Kidney (tissue), 14 donors: ENCODE results near the gene GBA3. TPM values are rescaled to one million over a fixed set of nuclear protein-coding genes. Genes with fewer than 3 reads are reported as not detected.

Experiments used
- DNase-seq, 5 donors: peaks; one replicate each; pipeline ENCODE4 v3.0.0-alpha.2; 2013 to 2020
- FAIRE-seq: peaks from 2 replicates; lab custom pipeline; 2012; peaks lifted over from hg19 to GRCh38; lab: Jason Lieb, UNC
- H3K27ac ChIP-seq, 2 donors: one replicate each; pipeline ENCODE4 v1.7.0; 2013; ENCODE audit warnings: low read depth in 2 of 2, low read length in 2 of 2, inconsistent platforms in 1 of 2
- H3K27me3 ChIP-seq: one replicate; pipeline ENCODE4 v1.7.1; 2013; ENCODE audit warnings: low read length, inconsistent platforms; ENCODE audit not compliant: control insufficient read depth, insufficient read depth
- H3K36me3 ChIP-seq, 3 donors: one replicate each; pipeline versions ENCODE4 v1.7.0 to v1.7.1; 2013; ENCODE audit warnings: low read length in 3 of 3, control low read depth in 1 of 3, inconsistent platforms in 1 of 3; ENCODE audit not compliant: insufficient read depth in 3 of 3, control insufficient read depth in 2 of 3
- H3K4me1 ChIP-seq, 3 donors: one replicate each; pipeline versions ENCODE4 v1.7.0 to v1.7.1; 2013; ENCODE audit warnings: low read length in 3 of 3, inconsistent platforms in 1 of 3, low read depth in 1 of 3; ENCODE audit not compliant: control insufficient read depth in 2 of 3, insufficient read depth in 2 of 3
- H3K4me3 ChIP-seq, 3 donors: one replicate each; pipeline versions ENCODE4 v1.7.0 to v1.8.1; 2013; ENCODE audit warnings: low read length in 3 of 3, control low read depth in 1 of 3, inconsistent platforms in 1 of 3
- H3K9ac ChIP-seq, 3 donors: one replicate each; pipeline versions ENCODE4 v1.7.0 to v1.7.1; 2013; ENCODE audit warnings: low read length in 3 of 3, control low read depth in 1 of 3, inconsistent platforms in 1 of 3
- H3K9me3 ChIP-seq, 3 donors: one replicate each; pipeline versions ENCODE4 v1.7.0 to v1.7.1; 2013; ENCODE audit warnings: low read length in 3 of 3, control low read depth in 1 of 3, inconsistent platforms in 1 of 3; ENCODE audit not compliant: control insufficient read depth in 2 of 3, insufficient read depth in 1 of 3
- intact Hi-C: fragments of 100-400 bp; cut with DNase I; formaldehyde crosslinking; loops from one replicate; pipeline ENCODE4 v1.11.1; 2022
- polyA plus RNA-seq: library from polyadenylated mRNA; stranded (reverse); fragments of 350-450 nt; fragmentation: Illumina TruSeq; extraction: RNeasy Lipid Tissue Mini Kit (QIAGEN cat#74804); gene quantifications from one replicate; pipeline ENCODE4 v1.2.3, GENCODE V29; 2014; ENCODE audit warnings: low read depth, low replicate concordance; ENCODE audit not compliant: insufficient read depth
- total RNA-seq: library from RNA; stranded (reverse); fragmentation: NEBNext Ultra II Directional; extraction: Animal tissue kit (Norgen Biotek cat#: 25700); gene quantifications from one replicate; pipeline ENCODE4 v1.2.1, GENCODE V29; 2021
- TF ChIP-seq, protein P1 (sequence below): IDR thresholded peaks from 3 replicates; pipeline ENCODE4 v1.5.1; 2012; ENCODE audit warnings: mild to moderate bottlenecking, moderate library complexity, borderline replicate concordance; ENCODE audit not compliant: insufficient read depth; ENCODE audit errors: extremely low read depth
- donor health status: control.
- donor health status: control.
- donor health status: control.
- donor health status: control.
- donor health status: control.
- donor health status: DM: yes; HTN: yes; CAD: no.
- donor health status: Normal renal cell carcinoma (clear cell type).

GBA3 gene
- total and polyA plus RNA-seq, 2 donors from 2014 or later, result 40.9 to 59.0 TPM

DNA sequence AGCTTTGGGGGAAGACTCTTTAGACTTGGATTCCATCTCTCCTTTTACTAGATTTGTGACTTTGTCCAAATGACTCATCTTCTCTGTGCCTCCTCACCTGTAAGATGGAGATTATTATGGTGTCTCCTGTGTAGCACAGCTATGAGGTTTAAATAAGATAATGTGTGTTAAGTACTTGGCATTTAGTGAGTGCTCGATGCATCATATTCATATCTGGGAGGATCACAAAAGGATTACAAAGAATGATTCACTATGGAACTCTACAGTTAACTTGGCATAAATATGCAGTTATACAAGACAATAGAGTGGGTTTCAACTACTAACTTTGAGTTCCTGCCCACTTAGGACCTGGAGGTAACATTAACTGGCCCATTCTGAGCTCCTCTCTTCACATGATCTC is 2.3 kb downstream of the GBA3 start:
- Histone ChIP-seq H3K36me3 (no peaks in the 10 kb centered on the region), H3K4me1 (peaks cover 0 to 5% (median 0%) of the 10 kb centered on the region in 3 donors), H3K27me3 (no peaks in the 10 kb centered on the region), H3K4me3 (peak overlapping the region in 1 of 3 donors; percentile 56), H3K9me3 (no peaks in the 10 kb centered on the region), H3K9ac (no peak overlapping the region), H3K27ac (no peak overlapping the region)
- FAIRE-seq, result no peak
- intact Hi-C loops, result loop anchor here (10.0 kb wide), 1 partner anchor 910 kb away; no protein-coding TSS in a partner anchor
- no peak for DNase-seq
- TF ChIP-seq, protein P1, sequence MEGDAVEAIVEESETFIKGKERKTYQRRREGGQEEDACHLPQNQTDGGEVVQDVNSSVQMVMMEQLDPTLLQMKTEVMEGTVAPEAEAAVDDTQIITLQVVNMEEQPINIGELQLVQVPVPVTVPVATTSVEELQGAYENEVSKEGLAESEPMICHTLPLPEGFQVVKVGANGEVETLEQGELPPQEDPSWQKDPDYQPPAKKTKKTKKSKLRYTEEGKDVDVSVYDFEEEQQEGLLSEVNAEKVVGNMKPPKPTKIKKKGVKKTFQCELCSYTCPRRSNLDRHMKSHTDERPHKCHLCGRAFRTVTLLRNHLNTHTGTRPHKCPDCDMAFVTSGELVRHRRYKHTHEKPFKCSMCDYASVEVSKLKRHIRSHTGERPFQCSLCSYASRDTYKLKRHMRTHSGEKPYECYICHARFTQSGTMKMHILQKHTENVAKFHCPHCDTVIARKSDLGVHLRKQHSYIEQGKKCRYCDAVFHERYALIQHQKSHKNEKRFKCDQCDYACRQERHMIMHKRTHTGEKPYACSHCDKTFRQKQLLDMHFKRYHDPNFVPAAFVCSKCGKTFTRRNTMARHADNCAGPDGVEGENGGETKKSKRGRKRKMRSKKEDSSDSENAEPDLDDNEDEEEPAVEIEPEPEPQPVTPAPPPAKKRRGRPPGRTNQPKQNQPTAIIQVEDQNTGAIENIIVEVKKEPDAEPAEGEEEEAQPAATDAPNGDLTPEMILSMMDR, result no peak

DNA sequence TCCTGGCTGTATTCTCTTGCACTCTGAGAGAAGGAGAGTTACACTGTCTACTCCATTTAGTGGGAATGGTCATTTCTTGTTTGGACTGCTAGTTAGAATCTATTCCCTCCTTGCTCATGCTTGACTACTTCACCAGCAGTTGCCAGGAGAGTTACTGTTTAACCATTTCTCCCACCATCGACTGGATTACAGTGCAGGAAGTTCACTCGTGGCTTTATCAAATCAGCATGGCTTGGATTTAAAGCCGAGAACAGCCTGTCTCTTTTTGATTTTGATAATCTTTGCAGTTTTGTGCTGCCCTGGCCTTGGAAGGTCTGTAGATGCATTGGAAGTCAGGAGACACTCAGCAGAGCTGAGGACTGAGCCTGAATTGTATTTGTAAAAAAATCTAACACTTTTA is 3.2 kb downstream of the GBA3 start:
- H3K36me3 ChIP-seq, result no peaks in the 10 kb centered on the region
- peak; percentile 94 for FAIRE-seq
- H3K27me3 ChIP-seq, result no peaks in the 10 kb centered on the region
- H3K9me3 ChIP-seq, result peaks cover 0 to 4% (median 0%) of the 10 kb centered on the region in 3 donors
- TF ChIP-seq, protein P1, result no peak
- DNase-seq, result peak in 3 of 5 donors; percentile 33 to 71 (median 65)
- intact Hi-C loops, result loop anchor here (10.0 kb wide), 1 partner anchor 911 kb away; no protein-coding TSS in a partner anchor
- H3K4me1 ChIP-seq, result peaks cover 0 to 5% (median 0%) of the 10 kb centered on the region in 3 donors
- H3K9ac ChIP-seq, result peak overlapping the region in 1 of 3 donors; percentile 34
- peak overlapping the region in 1 of 3 donors; percentile 56 for H3K4me3 ChIP-seq
- peak overlapping the region; percentile 51 to 59 for H3K27ac ChIP-seq

DNA sequence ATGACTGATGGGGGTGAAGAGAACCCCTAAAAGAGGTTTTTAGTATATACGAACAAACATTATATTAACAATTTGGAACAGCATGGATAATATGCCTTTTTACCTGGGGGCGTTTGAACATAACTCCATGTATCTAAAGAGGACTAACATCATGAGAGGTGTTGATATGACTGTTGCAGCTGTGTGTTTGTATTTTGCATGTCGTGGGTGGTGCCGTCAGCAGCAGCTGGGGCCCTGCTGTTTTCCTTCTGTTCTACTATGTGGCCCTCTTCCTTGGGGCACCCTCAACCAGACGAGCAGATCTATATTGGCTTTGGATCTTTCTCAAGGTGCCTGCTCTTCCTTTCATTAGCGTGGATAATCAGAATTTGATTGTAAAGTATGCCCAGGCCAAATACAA is 11.2 kb downstream of the GBA3 start:
- Histone ChIP-seq H3K27me3 (no peaks in the 10 kb centered on the region), H3K9me3 (peaks cover 0 to 4% (median 0%) of the 10 kb centered on the region in 3 donors), H3K36me3 (no peaks in the 10 kb centered on the region), H3K4me3 (no peak overlapping the region), H3K4me1 (peaks cover 0 to under 1% (median 0%) of the 10 kb centered on the region in 3 donors), H3K9ac (no peak overlapping the region), H3K27ac (no peak overlapping the region)
- DNase-seq, result no peak
- intact Hi-C loops, result no loop called here
- no peak for FAIRE-seq
- TF ChIP-seq, protein P1, result no peak

DNA sequence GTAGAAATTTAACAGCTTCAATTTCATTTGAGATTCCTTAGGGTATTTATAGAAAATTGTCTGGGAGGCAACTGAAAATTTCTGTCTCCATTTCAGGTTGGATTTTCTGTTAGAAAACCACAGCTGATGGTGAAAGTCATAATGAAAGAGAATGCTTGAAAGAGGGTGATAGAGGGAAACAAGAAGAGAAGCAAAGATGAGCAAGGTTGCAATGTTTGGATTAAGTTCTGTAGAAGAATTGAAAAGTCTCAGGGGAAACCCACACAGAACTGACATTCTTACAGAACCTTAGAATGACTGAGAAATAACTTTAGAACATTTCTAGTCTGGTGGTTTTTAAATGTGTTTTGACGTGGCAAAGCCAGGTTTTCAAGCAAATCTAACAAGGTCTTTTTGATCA is 14.7 kb downstream of the GBA3 start:
- Histone ChIP-seq H3K27ac (no peak overlapping the region), H3K36me3 (no peaks in the 10 kb centered on the region), H3K27me3 (no peaks in the 10 kb centered on the region), H3K4me3 (no peak overlapping the region), H3K9me3 (no peaks in the 10 kb centered on the region), H3K4me1 (peaks cover 0 to 9% (median 2%) of the 10 kb centered on the region in 3 donors), H3K9ac (no peak overlapping the region)
- intact Hi-C loops, result no loop called here
- FAIRE-seq, result no peak
- TF ChIP-seq, protein P1, result no peak
- DNase-seq, result no peak
